ENCODE measurements around the gene MINDY4.

Gene MINDY4

DNA sequence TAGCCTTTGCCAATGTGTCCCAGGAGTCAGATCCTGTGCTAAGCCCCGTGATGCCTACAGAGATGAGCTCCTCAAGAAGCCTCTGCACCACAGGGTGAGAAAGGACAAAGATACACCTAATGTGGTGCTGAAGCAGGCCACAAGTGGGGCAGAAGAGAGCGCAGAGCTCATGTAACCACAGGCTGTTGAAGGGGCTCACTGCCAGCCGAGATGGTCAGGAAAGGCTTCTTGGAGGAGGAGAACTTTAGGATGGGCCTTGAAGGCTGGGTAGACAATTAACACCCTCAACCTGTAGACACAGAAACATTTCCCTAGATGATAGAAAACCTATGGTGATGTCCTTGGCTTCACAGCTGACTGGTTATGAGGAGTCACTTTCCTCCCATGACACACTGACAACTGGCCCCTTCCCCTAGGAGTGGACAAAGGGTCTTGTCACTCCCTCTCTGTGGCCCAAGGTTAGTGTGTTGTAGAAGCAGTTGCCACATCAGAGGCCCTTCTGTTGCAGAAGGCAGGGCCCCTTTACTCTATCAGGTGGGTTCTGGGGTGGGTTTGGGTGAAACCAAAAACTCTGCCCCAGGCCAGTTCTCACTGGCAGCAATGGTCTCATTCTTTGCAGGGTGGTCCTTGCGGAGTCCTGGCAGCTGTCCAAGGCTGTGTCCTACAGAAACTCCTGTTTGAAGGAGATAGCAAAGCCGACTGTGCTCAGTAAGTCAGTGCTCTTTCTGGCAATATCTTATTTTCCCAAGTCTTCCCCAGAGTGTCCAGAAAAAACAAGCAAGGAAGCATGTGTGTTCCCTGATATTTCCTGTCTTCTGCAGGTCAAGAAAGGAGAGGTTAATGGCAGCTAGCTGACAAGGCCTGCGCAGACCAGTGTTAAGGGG, 69.2 kb downstream of the MINDY4 start:
- no peak for DNase-seq

DNA sequence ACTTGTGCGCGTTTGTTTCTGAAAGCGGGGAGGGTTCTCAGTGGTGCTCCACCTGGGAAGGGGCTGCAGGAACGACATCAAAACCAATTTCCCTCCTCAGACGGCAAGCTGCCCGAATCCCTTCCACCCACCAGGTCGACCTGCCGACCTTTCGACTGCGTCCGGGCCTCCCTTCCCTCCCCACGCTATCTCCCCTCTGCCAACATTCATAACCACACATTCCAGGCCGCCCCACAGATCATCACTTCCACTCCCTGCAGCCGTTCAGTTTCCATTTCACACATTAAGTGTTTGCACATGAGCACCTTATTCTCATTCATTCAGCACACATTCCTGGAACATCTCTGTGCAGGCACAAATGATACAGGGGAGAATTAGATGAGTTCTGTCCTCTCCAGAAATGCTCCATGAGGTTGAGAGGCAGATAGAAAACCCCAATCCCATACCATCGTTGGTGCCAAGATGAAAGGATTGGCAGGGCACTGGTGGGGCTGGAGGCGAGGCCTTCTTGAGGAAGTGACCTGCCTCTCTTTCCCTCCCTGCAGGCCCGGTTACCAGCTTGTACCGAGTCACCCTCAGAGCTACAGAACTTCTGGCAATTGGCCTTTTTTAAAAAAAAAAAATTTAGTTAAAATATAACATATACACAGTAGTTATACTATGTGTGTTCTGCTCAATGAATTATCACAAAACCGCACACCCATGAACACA, 70.0 kb downstream of the MINDY4 start:
- no peak for DNase-seq

DNA sequence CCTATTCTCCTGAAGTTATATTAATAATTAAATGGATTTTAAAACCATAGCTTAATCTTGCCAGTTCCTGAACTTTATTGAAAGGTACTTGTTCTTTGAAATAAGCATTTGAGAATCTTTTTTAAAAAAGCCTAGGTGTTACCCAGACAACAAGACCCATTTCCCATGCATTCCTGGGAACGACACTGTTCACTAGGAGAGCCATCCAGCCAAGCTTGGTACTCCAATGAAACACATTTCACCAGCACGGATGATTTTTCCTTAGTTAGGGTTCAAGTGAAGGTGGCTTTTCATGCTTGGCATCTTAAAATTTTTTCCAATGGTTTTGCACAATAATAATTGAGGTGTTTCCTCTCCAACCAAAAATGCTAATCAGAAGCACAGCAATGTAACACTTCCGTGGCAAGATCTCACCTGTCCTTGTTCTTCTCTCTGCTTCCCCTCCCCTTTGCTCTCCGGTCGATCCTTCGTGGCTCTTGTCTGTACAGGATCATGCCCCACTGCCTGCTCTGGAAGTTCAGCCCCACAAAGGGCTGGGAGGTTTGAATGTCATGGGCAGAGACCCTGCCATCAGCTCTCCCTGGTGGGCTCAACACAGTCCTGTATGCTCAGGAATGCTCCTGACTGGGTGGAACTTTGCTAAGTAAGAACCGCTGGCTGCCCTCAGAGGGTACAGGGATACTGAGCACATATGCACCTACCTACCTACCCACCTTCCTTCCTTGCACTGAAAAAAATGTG, 70.8 kb downstream of the MINDY4 start:
- DNase-seq = no peak

DNA sequence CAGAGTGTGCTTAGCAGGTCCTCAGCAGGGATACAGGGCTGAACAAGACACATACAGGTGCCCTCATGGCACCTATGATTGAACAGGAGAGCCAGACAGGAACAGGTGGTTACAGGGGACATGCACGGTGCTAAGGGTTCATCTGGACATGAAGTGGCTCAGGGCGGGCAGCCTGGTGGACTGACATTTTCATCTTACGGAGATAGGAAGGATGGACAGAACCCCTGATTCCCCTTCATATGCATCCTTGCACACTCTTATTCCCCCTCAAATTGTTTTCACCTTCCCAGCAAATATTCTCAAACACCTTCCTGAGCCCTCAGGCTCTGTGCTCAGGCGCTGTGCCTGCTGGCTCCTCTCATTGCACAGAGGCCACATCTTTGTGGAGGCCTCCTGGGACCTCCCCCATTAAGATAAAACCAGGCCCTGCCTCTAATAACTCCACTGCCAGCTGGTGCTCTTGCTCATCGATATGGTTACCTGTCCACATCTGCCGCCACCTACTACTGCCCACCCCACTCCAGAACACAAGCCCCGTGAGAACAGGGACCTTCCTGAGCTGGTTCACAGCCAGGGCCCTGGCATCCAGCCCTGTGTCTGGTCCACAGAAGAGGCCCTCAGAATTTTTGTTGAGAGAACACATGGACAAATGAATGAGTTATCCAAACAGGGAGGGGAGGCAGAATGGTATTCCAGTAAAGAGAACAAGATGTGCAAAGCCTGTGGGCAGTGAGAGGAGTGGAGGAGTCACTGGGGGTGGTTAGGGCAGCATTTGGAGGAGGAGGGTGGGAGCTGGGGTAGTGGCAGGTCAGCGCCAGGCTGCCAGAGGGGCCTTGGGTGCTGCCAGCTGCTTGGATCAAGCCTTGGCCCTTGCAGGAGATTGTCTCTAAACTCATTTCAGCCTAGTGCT, 71.6 kb downstream of the MINDY4 start:
- no peak for DNase-seq

DNA sequence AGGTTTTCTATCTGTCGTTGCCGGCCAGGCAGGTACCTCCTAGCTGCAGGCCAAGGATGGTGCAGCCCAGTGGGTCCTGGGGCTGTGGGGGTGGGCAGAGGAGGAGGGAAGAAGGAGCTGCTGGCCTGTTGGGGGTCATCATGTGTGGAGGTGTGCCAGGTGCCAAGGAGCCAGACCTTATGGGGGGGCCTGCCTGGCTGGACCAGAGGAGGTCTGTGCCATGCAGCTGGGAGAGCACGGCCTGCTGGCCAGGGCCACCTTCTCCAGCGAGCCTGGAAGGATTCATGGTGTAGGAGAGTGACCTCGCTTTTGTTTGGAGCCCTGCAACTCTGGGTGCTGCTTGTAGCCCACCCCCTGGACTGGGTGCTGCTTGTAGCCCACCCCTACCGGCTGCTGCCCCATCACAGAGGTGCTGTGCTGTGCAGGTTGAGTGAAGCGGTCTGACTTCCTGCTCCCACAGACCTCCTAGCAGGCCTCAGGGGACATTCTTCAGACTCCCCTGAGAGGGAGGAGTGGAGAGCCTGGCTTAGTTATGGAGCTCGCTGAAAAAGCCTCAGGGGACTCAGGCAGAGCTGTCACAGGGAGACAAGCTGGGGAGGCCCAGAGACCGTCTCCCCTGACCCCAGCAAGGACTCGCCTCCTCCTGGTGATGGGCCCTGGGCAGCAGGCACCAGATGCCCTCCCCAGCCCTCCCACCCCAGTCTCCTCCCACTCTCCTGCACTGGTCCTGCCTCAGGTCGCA, 72.7 kb downstream of the MINDY4 start:
- DNase-seq = no peak

DNA sequence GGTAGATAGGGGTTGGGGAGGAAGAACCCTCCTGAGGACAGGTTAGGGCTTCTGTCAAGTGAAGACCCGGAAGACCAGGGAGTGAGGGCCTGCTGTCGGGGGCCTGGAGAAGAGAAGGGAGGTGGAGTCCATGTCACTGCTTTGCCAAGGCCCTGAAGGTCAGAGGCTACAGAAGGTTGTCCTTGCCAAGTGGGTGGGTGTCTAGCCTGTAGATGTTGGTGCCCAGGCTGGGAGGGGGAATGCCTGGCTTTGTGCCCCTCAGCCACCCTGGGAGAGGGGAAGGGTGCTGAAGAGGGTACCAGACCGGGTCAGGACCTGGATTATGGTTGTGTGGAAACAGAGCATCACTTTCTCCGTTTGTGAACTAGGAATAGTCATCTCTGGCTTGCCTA, 73.3 kb downstream of the MINDY4 start:
- DNase-seq = no peak

DNA sequence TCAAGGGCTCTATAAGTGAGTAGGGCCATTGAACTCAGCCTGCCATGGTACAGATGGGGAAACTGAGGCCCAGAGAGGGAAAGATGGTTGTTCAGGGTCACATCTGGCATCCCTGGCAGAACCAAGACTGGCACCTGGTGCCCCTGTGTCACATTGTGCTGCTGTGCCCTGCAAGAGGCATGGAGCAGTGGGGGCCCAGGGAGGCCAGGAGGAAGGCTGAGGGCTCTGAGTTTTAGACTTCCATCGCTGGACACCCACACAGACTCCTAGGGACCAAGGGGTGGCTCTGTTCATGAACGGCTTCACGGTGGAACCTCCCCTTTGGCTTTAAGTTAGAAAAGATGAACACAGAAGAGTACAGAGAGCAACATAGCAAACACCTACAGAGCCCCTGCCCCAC, 73.7 kb downstream of the MINDY4 start:
- no peak for DNase-seq

DNA sequence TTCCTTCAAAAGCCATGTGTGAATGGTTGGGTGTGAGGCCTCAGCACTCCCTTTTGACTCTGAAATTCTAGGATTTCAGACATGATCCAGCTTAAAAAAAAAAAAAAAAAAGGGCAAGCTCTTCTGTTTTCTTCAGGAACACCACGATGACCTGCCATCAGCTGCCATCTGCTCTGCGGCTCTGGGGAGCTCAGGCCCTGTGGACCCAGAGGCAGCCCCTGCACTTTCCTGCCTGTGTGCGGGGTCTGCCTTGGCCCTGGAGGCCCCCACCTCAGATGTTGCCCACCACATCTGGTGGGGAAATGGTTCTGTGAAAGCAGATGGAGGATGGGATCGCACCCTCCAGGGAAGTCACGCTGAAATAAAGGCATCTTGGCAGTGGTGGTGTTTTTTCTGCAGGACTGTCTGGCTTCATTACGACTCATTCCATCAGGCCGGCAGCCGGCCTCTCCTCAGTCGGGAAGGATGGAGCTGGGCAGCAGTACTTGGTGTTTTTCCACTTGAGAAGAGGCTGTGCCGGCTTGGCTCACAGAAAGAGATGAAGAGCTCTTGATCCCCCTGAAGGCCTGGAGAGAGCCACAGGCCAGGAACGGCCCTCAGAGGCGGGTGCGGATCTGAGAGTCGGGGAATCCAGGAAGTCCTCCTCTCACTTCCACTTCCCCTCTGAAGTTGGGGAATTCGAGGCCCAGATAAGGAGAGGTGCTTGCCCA, 74.4 kb downstream of the MINDY4 start:
- DNase-seq = peak in 2 of 3 donors; percentile 16 to 24

DNA sequence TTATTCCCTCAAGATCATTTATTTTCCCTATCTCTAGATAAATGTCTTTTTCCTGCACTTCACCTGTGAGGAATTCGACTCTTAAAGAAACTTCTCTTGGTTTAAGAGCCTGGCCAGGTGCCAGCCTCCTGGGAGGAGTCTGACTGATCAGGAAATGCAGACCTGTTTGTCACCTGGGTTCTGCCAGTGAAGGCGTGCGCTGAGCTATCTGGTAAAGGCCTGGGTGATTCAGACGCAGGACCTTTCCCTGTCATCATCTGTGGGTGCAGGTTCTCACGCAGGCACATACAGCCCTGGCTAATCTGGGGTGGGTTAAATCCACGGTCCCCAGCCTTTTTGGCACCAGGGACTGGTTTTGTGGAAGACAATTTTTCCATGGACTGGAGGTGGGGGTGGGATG, 75.2 kb downstream of the MINDY4 start:
- no peak for DNase-seq

DNA sequence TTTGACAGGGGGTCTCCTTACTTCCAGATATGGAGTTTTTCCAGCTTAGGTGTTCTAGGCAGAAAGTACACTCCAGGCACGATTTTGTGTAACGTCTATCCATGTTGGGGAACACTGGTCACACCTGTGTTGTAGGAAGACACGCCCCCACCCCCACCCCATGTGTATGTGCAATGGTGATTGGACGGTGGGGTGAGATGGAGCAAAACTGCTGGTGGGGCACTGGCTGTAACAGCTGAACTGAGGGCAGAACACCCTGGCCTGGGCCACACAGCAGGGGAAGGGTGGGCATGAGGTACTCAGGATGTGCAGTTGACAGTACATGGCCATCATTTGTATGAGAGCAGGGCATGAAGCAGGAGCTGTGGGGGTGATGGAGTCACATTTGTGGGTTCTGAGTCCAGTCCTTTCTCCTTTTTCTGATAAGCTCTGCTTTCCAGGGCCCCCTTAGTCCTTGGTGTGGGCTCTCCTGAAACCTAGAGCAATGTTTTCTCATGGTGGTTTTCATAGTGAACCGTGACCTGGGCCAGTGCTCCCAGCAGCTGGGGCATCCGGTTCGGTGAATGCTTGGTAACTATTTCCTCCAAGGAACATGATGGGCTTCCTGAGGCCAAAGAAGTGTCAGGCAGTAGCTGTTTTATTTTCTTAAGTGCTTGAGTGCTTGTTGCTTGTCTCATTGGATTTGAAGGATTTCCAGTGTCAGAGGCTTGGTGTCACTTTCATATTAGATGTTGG, 77.1 kb downstream of the MINDY4 start:
- no peak for DNase-seq

DNA sequence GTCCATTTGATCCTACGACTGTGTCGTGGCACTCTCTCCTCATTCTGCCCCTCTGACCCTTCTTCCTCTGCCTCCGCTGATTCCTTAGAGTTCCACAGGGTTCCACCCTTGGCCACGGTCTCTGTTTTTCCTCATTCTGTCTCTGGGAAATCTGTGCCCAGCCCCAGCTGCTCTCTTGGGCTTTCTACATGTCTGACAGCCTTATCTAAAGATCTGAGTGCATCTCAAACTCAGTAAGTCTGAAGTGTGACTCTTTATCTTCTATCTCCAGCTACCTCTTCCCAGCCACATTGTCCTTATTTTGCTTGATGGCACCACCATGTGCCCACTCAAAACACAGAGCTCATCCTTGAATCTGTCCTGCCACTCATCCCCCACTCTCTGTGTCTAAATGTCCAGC, 78.3 kb downstream of the MINDY4 start:
- no peak for DNase-seq

DNA sequence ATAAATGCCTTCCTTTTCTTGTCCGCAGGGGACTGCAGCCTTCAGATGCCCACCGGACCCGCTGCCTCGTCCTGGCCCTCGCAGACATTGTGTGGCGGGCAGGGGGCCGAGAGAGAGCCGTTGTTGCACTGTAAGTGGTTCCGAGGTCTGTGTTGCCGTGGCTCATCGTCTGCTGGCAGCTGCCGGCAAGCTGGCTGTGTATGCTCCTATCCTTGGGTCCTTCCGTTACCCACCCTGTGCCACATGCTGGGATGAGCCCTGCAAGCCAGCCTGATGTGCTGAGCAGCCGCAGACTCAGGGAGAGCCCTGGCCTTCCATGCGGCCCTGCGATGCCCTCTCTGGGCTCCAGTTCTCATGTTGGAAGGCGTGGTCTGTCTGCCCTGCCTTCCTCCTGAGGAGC, 79.2 kb downstream of the MINDY4 start:
- no peak for DNase-seq

DNA sequence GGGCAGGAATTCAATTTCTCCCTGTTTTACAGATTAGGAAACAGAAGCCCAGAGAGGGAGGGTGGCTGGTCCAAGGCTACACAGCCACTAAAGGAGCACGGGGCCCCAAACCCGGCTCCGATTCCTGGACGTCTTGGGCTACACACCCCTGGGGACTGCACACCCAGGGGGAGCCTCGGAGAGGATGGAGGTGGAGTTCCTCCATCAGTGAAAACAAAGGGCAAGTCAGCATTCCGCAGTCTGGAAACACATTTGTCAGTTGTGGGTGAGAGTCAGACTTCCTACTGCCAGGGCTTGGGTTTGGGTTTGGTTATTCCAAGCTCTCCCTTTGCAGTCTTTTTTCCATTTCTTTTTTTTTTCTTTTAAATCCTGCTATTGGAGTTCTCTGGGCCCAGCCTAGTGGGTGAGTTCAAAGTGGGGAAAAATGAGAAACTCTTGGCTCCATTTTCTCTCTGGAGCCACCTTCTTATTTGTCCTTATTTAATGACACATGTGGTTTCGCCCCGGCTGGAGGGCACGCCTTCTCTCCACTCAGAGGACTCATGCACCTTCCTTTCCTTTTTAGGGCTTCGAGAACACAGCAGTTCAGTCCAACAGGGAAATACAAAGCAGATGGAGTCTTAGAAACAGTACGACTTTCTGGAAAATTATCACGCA, 80.6 kb downstream of the MINDY4 start:
- DNase-seq = no peak

DNA sequence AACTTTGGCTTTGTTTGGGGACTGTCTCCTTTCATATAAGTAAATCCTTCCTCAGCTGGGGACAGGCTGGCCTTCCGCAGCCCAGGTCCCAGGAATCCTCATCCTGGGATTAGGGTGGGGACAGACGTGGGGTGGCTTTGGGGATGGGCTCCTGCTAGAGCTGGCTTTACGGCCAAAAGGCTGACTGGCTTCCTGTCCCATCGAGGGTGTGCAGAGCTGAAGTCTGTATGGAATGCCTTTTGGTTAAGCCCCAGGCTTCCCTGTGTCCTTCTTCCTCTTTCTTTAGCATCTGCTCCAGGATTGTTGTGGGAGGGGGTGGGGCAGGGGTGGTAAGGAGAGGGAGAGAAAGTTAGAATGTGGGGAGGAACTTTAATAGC, 81.1 kb downstream of the MINDY4 start:
- no peak for DNase-seq

DNA sequence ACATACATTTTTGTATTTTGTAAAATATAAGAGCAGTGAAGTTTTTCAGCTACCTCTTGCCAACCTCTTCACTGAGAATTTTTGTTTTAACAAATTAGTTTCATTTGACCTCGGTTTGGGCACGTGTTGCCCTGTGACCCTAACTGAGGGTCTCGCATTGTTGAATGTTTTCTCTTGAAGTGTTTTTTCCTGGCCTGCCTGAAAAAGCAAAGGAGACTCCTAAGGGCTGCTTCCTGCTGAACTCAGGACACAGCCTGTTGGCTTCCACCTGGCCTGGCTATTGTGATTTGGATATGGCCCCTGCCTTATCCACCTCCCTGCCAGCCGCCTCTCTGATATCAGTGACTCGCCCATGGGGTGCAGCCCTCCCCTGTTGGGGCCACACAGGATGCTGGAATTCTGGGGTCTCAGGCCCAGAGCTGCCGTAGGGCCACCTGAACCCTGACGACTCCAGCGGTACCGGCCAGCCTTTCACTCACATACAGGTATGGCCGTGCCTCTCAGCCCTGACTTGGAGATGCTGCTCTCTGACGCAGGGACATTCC, 81.6 kb downstream of the MINDY4 start:
- DNase-seq = no peak

DNA sequence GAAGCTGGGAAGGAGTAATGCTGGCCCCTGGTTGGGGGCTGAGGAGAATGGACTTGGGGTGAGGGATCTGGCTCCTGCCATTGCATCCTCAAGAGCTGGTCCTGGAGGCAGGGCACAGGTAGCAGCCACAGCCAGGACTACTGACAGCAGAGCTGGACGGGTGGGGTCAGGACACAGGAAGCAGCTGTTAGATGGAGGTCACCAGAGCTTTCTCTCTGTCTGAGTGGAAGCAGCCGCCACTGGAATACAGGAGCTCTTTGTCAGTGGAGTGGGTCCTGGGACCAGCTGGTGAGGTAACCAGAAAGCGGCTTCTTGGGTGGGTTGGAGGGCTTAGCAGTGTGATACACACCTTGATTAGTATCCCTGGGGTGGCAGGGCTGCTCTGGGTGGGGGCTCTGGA, 82.4 kb downstream of the MINDY4 start:
- no peak for DNase-seq

DNA sequence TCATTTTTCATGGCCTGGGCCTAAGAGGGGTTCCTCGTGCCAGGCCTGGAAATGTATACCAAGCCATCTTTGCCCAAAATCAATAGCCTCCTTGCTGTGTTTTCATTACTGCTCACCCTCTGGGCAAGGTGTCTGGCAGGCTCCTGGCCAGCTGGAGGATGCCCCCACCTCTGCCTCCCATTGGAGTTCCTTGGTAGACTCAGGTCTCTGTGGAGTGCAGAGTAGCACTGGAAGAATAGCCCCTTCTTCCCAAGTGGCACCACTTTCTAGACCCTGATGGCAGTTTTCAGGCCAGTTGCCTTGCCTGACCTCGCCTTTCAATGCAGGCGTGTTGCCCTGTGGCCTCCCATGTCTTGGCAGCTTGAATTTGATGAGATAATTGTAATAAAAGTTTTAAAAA, 84.7 kb downstream of the MINDY4 start:
- no peak for DNase-seq

DNA sequence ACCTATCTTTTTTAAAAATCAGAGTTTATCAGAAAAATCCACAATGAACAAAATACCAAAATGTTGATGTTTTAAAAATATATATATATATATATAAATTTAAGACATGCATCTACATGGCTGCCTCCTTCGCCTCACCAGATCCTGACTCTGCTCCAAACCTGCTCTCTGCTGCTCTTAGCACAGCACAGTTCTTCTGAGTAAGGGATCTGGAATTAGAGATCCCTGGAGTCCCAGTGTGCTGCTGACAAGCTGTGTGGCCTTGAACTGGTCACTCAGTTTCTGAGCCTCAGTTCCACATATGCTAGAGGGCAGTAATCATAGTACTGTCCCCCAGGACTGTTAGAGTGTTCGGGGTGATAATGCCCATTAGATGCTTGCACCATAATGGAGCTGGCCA, 87.4 kb downstream of the MINDY4 start:
- DNase-seq = no peak

DNA sequence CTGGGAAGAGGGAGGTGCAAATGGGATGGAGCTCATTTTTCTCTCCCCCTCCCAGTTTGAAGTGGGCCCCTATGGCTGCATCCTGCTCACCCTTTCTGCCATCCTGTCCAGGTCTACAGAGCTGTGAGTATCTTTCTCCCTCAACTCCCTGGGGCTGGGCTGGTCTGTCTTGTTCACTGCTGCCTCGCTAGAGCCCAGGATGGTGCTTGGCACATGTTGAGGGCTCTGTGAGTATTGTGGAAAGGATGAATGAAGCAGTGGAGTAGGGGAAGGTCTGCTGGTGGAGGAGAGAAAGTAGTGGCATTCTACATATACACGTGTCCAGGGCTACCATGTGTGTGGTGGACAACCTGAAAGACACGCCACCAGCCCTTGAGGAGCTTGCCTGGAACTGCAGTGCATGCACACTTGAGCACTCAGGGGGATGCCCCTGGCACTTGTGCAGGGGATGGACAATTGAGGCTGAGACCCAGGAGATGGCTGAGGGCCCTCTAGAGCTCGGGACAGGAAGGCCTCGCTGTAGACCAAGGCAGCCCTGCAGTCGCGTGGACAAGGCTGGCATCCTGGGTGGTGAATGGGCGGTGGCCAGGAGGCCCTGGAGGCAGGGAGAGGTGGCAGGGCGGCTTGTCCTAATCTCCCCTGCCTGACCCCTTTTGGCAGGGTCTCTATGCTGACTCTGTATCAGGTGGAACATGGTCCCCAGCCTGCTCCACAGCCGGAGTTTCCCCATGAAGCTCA, 88.2 kb downstream of the MINDY4 start:
- DNase-seq = no peak
